HG03060 (cell line): ENCODE results near the gene PPP1R36.
A peak's percentile ranks its signal among the peaks of the same experiment; 100 is the strongest.

Experiments
- ATAC-seq: cut with Tn5 transposase; IDR thresholded peaks from one replicate; pipeline ENCODE4 v1.9.1; 2021; ENCODE audit warnings: low read depth, moderate number of reproducible peaks; ENCODE audit not compliant: unreplicated experiment

PPP1R36 gene, protein sequence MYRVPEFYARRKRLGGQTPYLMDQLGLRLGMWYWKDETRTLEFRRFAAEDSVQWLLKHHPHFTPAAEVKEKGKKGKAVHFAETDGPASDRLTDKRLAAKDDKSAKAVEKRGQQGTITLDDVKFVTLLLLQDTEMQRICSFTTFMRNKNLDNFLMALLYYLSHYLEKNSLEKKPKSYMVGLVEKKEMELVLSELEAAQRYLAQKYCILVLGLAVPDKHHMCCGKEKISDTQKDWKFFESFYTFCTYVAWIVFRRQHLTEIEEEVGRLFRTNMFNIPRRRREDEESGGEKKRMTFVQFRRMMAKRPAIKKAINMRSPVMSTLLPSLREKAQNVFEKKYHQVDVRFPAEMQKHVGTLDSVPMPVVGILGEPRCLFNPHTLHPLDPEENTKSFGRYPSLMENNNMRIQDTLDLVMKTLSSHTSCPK

DNA sequence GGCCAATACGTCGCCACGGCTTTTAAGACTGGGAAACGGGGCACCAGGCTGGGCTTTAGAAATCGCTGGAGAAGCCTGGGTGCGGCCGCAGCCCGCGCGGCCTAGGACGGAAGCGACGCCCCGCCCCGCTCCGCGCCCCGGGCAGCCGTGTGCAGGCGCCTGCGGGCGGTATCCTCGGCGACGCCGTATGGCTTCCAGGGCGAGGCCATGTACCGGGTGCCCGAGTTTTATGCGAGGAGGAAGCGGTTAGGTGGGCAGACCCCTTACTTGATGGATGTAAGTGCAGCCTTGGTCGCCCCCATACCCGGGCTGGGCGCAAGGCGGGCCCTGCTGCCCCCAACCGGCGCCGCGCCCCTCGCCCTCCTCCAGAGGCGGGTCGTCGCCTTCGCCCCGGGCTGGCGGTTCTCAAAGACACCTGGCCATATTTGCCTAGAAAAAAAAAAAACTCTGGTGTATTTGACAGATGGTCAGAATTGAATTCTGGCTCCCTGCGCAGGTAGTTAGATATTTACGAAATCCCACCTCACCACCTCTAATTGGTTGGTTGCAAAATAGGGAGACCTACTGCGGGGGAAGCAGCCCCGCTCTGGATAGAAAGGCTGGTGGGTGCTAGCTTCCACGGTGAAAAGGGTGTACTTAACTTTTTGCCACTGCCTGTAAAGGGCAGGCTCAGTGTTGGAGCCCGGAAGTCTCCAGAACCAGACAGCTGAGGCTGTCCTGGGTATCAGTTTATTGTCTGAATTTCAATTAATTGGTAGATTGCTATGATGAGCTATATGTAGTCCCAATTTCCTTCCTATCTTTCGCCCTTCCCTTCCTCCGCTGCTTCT lies at the start of gene PPP1R36:
Gene PPP1R36, plus strand, starts transcription at position 171 of the 830 bp plus-strand sequence. Its CDS starts 37 bp downstream, at position 208.
- no peak for ATAC-seq

DNA sequence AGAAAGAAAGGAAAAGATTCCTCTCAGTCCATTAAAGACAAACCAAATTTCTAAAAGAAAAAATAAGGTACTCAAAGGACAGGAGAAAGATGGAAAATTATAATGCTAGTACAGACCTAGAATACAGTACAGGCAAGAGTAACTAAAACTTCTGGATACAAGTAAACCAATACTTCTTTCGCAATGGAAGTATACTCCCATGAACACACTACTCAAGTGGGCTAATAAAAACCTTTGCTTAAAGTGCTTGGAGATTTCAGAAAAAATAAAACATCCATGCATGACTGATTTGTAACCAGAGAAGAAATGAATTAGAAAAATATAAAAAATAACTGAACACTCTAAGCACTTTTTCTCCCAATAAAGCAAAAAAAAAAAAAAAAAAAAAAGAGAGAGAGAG lies 49.7 kb upstream of the PPP1R36 start:
- no peak for ATAC-seq

DNA sequence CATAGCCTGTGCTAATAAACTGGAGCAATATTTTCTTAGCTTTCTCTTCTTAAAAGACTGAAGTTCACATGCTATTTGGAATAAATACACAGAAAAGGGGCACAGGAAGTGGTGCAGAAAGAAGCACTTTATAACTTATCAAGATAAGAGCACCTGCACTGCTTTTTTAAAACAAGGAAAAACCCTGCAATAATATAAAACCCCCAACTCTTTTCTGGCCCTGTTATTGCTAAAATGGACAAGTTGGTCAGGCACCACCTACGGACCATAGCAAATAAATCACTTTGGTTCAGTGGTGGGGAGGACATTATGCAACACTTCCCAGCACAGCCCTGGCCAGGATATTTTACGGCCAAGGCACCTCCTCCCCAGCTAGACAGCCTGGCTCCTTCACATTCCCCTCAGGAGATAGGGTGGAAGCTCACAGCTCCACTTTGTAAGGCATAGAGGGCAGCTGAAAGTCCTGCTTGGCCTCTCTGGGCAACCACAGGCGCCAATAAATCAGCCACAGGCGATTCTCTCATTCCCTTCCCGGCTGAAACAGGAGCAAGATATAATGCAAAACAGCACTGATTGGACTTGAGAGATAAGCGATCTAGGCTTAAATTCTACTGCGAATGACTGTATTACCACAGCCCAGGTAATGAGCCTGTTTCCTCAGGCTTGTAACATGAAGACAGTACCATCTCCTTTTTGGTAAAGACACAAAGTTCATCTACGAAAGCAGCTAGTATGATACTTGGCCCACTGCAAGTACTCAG lies 48.2 kb upstream of the PPP1R36 start:
- ATAC-seq = no peak

DNA sequence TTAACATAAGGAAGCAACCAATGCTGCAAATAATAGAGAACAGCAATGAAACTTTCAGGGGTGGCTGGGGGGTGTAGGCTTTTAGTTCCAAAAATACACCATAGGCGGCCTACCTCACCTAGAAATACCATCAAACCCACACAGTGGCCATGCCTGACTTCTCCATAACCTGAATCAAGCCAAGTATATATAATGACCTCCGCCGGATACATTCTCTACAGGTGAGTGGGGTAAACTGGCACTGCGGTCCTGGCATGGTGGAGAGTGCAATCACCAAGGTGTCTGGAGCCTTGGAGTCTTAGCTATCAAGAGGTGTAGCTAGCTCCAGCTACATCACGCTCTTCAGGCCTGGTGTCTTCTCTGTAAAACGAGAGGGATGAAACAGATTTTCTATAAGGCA lies 47.3 kb upstream of the PPP1R36 start:
- ATAC-seq = no peak

DNA sequence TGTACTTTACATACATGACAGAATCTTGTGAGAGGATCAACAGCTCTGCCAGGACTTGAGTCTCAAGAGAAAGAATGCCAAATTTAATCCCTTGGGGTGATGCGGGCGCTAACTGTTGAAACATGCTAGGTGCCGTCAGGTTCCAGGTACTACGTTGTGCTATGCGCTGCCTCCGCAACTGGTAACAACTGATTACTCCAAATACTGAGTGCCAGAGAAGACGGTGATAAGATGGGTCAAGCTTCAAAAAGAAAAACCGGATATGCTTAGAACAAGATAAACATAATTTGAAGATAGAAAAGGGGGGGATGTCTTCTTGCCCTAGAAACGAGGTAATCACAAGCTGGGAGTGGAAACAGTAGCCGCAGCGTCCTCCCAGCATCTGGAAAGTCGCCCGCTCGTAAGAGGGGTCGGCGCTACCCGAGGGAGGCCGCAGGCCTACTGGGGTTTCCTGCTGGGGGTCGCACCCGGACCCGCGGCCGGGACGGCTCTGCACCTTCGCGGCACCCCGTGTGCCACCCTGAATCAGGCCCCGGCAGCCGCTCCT lies 46.8 kb upstream of the PPP1R36 start:
- no peak for ATAC-seq

DNA sequence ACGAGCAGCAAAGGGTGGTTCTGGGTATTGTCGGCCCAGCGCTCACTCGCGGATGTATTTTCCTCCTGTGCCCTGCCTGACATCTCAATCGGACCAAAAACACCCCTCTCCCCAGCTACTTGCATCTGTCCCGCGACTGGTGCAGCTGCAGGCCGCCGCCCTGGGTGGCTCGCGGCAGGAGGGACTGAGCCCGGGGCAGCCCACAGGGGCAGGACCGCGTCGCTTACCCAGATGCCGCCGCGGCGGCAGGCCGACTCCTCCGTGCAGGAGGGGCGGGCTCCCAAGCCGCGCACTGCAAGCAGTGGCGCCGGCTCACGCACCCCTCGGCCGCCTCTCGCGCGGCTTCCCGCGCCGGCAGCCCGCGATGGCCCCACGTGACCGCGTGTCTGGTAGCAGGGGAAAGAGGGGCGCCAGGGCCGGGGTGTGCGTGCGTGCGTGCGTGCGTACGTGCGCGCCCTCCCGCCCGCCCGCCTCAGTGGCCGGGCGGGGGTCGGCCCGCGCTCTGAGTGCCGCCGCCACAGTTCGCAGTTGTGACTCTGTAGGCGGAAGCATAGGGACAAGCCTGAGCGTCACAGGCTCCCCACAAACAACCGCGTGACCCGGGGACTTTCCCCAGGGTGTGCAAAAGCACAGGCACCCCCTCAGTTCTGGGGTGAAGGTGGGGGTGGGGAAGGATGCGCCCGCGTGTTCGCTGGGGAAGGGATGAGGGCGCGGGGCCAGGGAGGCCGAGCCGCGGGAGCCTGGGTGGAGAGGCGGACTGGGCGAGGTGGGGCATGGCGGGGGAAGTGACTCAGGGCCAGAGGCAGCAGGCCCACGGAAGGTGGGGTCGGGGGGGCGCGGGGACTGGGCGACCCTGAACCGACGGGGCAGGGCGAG lies 46.1 kb upstream of the PPP1R36 start, which contains the start of gene ZBTB25:
Gene ZBTB25, minus strand, starts transcription at position 405 of the 876 bp plus-strand sequence. CDS start 13,305 bp downstream, outside the sequence.
- peak; percentile 53 for ATAC-seq

DNA sequence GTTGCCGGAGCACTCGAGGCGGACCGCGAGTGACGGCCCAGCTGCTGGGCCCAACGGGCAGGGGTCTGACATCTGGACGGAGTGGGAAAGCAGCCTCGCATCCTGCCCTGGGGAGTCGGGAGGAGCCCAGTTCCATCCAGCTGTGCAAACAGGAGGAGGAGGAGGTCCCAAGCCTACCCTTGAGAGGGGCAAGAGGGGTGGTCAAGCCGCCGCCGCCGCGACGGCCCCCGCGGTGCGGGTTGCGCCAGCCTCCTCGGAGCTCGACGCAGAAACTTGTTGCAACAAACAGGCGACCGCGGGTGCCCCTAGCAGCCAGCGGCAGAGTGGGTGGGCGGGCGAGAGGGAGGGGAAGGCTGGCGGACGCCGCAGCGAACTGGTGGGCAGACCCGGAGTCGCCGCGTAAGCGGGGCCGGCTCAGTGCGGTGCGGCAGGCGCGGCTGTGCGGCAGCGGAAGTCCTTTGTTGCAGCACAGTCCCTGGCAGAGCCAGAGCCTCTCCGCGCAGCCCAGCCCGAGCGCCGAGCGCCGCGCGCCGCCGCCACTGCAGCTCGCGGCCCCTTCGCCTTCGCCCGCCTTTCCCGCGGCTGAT lies 45.4 kb upstream of the PPP1R36 start, which contains the start of gene ZBTB1:
Gene ZBTB1, plus strand, starts transcription at position 461 of the 587 bp plus-strand sequence. CDS start 16,735 bp downstream, outside the sequence.
- no peak for ATAC-seq

DNA sequence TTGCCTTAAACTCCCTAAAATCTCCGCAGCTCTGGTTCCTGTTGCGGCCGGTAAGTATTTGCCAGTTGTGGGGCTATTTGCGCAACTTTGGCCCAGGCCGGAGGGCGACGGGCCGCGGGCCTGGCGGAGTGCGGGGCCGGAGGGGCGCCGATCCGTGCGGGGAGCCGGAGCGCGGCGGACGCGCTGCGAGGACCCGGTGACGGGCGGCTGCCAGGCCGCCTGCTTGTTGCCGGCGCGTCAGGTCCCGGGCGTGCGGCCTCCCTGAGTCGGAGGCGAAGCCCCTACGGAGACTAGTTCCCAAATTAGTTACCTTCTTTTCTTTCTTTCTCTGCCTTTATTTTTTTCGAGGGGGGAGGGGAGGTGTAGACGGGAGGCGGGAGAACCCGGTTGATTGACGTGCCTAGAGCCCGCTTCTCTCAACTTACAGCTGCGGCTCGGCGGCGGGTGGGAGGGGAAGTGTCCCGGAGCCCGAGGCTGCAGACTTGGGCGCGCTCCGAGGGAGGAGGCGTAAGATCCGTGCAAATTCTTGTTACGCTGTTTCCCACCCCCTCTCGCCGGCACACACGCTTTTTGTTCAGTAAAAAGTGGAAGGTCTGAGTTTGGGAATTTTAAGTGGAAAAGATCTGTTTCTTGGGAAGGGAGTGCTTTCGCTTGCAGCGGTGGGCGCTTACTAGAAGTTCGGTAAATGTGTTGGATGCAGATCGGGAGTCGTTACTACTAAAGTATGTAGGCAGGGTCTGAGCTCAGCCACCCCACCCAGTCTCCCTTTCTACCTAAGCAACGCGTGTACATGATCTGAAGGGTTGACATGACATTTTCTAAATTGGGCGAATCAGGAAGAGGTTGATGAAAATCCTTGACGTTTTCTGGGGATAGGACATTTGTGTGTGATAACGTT lies 44.6 kb upstream of the PPP1R36 start:
- ATAC-seq = no peak

DNA sequence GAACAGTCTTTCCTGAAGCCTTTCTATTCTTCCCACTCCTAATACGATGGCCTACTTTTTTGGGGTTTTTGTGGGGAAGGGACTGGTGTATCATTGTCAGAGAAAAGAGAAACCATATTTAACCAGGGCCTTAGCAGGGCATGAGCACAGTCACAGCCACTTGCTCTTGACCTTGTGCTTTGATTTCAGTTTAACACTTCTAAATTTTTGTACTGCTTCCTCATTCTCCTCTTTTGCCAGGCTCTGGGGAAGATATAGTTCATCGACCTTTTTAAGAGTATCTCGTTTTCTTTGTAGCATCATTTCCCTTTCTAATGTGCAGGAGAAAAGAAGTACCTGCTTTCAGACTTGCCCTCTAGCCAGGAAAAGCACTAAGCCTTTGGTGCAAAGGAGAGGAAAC lies 43.0 kb upstream of the PPP1R36 start:
- ATAC-seq = no peak

DNA sequence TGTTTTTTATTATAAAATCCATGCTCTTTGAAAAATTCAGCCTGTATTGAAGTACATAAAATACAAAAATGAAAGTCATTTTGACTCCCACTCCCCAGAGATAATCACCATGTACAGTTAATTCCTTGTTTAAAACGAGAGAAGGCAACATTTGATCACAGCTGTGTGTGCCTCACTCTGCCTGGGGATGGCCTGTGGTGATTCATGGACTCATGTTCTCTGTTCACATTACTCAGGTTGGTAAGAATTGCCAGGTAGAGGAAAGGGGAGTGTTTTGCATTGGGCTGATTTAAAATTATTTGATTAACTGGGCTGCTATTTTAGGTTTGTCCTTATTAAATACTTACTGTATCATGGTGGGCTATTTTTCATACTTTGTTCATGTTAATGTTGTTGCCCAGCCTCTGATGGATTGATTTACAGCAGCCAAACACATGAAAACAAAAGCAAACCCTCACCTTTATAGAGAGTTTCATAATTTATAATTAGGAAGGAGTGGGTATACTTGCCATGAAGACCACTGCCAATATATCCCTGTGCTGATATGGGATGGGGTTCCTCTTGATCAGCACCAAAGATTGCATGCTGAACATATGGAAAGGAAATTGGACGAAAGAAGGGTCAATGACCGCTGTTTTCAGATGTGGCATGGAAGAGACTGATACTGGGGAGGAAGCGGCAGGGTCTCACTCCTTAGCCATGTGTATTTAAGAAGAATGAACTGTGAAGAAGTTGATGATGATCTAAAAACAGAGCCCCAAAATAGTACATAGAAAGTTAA lies 42.2 kb upstream of the PPP1R36 start:
- no peak for ATAC-seq

DNA sequence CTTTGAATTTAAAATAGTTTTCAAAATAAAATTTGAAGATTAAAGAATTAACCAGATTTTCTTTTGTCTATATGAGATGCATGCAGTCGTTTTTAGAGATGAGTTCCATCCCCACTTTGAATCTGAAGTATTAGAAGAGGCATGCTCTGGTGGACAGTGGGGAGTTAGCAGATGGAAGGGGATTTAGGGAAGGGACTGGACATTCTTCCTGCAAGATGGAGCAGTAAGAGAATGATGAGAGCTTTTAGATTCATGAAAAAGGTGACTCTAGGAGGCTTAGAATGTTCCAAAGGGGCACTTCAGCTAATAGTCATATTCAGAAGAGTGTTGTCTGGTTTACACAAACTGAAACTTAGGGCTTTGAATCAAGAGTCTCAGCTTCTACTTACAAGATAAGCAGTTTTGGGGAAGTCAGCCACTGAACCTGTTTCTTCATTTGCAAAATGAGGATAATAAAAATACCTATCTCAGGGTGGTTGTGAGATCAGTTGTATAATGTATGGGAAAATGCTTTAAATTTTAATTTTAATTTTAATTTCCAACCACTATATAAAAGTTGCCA lies 41.5 kb upstream of the PPP1R36 start:
- ATAC-seq = no peak

DNA sequence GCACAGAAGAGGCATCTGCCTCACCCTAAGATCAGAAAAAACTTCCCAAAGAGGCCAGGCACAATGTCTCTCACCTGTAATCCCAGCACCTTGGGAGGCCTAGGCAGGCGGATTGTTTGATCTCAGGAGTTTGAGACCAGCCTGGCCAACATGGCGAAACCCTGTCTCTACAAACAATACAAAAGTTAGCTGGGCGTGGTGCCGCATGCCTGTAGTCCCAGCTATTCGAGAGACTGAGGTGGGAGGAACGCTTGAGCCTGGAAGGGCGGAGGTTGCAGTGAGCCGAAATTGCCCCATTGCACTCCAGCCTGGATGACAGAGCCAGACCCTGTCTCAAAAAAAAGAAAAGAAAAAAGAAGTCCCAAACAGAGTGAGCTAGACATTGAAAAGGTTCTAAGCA lies 40.7 kb upstream of the PPP1R36 start:
- ATAC-seq = no peak

DNA sequence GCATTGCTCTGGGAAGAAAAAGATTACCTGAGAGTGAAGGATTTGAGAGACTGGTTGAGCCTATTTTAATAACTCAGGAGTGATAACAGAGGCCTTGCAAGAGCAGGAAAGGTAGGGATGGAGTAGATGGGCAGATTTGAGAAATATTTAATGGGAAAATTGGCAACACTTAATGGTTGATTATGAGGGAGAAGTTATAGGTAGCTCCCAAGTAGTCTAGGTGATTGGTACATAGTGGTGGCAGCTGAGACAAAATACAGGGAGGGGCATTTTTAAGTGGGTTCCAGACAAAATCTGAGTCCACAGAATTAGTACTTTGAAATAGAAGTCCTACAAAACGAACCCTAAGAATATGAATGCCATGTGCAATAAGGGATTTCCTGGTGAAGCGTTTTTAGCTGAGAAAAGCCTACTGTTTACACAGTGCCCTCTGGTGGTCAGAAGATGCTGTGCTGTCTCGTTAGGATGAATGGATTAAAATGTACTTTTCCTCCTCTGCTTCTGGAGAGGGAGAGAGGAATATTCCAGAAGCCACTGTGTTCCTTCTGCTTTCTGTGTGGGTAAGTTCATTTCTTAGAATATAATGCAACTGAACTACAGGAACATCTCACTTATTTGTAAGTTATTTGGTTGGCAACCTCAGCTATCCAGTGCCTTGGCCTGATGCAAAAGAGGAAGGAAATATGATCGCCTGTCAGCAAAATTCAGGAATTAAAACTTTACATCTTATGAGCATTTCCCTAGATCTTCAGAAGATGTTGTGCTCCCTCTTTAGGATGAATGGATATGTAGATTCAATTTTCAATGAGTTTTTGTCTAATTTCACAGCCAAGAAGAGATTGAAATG lies 38.7 kb upstream of the PPP1R36 start:
- no peak for ATAC-seq

DNA sequence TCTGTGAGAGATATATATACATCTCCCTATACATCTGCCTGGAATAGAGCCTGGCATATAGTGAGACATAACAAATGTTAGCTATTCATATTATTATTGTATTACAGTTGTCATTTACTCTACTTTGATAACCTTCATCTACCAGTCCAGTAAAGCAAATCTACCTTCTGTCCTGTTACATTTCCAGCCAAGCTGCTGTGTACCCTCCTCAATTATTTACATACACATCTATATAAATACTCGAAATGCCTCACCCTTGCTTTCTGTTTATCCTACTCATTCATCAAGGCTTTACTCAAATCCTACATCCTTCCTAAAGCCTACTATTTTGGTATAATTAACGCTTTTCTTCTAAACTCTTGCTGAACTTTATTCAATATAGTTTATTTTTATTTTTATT lies 36.5 kb upstream of the PPP1R36 start:
- no peak for ATAC-seq

DNA sequence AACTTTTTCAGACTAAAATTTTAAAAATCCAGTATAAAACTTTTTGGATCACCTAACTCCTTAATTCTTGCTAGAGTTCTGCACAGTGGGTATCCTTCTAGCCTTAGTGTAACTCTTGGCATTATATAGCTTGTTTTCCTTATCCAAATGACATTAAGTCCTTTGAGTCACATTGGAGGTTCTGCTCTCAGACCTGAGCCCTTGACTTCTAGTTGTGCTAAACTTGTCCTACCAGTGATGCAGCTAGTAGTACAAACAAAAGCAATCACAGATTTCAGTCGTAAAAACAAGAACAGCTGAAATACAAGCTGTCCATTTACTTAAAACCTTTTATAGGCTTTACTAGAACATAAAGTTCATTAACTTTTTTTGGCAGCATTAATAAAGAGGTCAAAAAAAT lies 34.7 kb upstream of the PPP1R36 start:
- ATAC-seq = no peak

DNA sequence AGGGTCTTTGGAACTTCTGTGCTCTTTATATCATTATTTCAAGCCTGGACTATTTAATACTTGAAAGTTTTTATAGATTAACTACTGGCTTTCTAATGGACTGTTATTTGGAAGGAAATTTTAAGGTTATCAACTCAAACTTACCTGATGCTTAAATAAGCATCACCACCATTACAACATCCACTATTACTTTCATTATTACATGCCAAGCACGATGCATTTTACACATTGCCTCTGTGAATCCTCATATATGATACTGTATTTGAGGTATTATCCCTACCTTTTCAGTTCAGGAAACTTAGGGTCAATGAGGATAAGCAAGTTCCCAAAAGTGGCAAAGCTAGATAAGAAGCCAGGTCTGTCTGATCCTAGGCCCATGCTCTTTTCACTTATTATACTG lies 32.8 kb upstream of the PPP1R36 start:
- no peak for ATAC-seq
